Hypothalamus (tissue), 51 donors: ENCODE data around the gene IL36B.

Experiments
- DNase-seq, 51 donors: peaks; one replicate each; lab custom pipeline; 2025; lab: John Stamatoyannopoulos, UW

IL36B gene

DNA sequence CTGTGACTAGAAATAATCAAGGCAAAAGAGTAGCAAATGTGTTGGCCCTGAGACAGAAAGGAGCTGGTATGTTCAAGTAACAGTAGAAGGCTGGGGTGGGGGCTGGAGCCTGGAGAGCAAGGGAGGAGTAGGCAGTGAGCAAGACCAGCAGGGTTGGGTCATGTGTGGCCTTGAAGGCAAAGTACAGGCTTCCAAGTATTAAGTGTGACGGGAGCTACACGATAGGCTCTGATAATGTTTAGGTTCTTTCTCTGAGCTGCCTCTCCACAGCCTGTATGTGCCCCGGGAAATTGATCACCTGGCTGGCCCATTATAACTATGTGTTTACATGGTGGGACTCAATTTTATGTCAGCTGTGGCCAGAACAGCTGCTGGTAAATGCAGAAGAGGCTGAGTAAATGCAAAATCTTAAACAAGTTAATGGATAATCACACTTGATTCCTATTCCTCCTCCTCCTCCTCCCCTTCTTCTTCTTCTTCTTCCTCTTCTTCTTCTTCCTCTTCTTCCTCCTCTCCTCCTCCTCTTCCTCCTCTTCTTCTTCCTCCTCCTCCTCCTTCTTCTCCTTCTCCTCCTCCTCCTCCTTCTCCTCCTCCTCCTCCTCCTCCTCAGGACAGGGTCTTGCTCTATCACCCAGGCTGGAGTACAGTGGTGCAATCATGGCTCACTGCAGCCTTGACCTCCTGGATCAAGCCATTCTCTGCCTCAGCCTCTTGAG, 24.4 kb upstream of the IL36B start:
- no peak for DNase-seq

GRCh38 chr2:113075600-113075999, 22.9 kb upstream of the IL36B start:
- DNase-seq = no peak

- DNase-seq = no peak
Measured at GRCh38 chr2:113075030-113075429, 22.4 kb upstream of the IL36B start.

DNA sequence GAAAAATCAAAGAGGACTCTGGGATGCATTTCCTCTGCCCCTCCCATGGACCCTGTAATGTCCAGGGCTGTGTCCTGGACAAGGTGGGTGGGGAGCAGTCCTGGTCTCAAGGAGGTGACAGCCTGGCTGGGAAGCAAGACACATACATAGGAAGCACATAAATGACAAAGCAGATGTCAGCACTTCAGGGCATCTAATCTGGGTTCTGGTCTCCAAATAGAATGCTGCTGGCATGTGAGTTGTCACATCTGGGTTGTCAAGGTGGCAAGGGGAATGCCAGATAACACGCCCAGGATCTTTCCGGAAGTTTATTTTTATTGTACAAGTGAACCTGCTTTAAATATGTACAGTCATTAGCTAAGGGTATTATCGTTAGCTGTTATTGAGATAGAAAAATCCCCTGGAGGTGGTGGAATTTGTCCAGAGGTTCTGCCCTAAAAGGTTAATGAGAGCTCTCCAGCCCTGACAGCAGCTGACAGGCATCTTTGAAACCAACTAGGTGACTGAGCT, 20.7 kb upstream of the IL36B start:
- no peak for DNase-seq

GRCh38 chr2:113072584-113072983, 19.9 kb upstream of the IL36B start:
- no peak for DNase-seq

DNA sequence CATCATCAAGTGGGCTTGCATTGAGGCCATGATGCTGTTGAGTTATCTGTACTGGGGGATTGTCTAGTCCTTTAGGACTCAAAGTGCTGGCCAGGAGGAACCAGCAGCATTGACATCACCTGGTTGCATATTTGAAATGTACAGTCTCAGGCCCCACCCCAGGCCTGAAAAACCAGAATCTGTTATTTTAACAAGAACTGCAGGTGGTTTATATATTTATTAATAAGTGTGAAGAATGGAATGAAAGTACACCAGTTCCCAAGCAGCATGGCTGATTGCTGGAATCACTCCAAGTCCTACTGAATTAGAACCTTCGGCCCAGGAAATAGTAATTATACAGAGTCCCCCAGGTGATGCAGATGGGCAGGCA, 17.9 kb upstream of the IL36B start:
- DNase-seq = no peak

GRCh38 chr2:113069676-113070605, 17.3 kb upstream of the IL36B start:
- no peak for DNase-seq

DNA sequence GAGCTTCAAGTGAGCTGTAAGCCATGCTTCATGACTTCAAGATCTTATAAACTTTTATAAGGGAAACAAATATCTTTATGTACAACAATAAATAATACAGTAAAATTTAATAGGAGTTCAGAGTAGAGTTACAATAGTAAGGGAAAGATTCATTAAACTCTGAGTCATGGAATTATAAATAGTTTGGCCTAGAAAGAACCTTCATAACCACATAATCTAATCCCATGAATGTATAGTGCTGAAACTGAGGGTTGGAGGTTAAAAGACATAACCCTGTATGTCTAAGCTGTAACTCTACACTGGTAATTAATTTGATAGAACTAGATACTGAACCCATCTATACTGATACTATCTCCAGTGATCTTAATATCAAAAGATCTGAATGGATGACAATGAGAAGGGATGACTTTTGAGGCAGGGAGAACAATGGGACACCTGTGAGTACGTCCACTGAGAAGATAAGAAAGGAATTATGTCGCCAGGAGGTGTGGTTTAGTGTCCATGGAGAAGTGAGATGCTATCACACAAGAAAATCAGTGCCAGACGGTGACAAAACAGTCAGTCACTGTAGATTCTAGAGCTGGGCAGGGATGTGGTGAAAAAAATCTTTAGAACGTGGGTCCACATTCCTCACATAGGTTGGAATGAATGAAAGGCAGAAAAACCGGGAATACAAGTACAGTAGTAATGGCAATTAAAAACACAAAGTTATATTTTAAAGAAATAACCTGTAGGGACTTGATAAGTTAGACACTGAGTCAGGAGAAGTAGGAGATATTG, 16.2 kb upstream of the IL36B start:
- no peak for DNase-seq

GRCh38 chr2:113068249-113068648, 15.6 kb upstream of the IL36B start:
- DNase-seq = no peak

DNA sequence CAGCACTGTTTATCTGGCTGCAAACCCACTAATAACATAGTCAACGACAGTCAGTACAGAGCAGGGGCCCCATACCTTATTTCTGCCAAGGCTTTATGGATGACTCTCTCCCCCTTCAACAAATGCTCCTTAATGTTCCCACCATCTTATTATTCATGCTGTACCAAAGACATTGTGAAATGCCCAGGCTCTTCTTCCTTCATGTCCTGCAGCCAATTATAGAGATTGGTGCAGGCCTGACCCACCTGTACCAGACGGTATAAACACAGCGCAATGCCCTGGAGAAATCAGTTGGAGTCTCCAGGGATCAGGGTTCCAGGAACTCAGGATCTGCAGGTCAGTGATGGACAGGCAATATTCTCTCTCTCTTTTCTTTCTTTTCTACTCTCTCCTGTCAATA, 15.0 kb upstream of the IL36B start, which contains the start of gene IL1F10:
IL1F10 (plus strand) TSS at position 290 of the 400 bp plus-strand sequence. CDS start 4,769 bp downstream, outside the sequence.
- DNase-seq = no peak

- DNase-seq = no peak
Measured at GRCh38 chr2:113064898-113065297, 12.2 kb upstream of the IL36B start.

DNA sequence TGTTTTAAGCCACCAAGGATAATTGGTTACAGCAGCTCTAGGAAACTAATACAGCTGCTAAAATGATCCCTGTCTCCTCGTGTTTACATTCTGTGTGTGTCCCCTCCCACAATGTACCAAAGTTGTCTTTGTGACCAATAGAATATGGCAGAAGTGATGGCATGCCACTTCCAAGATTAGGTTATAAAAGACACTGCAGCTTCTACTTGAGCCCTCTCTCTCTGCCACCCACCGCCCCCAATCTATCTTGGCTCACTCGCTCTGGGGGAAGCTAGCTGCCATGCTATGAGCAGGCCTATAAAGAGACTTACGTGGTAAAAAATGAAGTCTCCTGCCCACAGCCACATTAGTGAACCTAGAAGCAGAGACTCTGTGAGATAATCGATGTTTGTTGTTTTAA, 11.6 kb upstream of the IL36B start:
- DNase-seq = no peak

DNA sequence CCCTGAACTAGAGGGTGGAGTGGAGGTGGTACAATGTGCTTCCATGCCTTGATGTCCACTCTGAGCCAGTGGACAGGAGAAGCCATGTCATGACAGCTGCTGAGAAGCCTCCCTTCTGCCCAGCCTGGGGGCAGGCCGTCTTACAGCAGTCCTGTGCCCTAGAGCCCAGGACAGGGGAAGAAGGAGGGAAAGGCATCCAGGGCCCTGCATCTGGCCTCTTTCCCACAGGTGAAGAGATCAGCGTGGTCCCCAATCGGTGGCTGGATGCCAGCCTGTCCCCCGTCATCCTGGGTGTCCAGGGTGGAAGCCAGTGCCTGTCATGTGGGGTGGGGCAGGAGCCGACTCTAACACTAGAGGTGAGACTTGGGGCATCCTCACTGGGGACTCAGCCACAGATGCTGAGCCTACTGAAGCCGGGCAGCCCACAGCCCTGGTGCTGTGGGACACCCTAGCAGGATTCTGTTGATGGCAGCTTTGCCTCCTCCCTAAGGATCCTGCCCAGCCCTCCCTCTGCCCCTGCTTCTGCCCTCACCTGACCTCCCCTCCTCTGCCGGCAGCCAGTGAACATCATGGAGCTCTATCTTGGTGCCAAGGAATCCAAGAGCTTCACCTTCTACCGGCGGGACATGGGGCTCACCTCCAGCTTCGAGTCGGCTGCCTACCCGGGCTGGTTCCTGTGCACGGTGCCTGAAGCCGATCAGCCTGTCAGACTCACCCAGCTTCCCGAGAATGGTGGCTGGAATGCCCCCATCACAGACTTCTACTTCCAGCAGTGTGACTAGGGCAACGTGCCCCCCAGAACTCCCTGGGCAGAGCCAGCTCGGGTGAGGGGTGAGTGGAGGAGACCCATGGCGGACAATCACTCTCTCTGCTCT, 9.5 kb upstream of the IL36B start:
- DNase-seq = no peak

GRCh38 chr2:113061241-113061640, 8.6 kb upstream of the IL36B start:
- DNase-seq = no peak

DNA sequence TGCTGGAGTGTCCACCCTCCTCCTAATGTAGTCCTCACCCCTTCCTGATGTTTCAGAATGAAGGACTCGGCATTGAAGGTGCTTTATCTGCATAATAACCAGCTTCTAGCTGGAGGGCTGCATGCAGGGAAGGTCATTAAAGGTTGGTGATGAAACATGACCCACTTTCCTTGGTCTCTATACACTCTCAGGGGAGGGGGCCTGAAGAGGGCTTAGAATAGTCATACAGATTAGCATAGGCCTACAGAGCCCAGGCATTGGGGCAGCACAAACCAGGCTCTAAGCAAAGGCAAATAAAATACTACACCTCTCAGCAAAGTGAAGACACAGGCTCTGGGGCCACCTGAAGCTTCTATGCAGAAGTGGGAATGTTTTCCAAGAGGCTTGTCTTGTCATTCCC, 8.1 kb upstream of the IL36B start:
- no peak for DNase-seq

- no peak for DNase-seq
Measured at GRCh38 chr2:113060396-113060795, 7.7 kb upstream of the IL36B start.

GRCh38 chr2:113058998-113059960, 6.6 kb upstream of the IL36B start, which contains the start of gene IL36RN:
Gene IL36RN (plus strand): TSS chr2:113059198. CDS start chr2:113059439, 241 bp downstream.
- DNase-seq = no peak

DNA sequence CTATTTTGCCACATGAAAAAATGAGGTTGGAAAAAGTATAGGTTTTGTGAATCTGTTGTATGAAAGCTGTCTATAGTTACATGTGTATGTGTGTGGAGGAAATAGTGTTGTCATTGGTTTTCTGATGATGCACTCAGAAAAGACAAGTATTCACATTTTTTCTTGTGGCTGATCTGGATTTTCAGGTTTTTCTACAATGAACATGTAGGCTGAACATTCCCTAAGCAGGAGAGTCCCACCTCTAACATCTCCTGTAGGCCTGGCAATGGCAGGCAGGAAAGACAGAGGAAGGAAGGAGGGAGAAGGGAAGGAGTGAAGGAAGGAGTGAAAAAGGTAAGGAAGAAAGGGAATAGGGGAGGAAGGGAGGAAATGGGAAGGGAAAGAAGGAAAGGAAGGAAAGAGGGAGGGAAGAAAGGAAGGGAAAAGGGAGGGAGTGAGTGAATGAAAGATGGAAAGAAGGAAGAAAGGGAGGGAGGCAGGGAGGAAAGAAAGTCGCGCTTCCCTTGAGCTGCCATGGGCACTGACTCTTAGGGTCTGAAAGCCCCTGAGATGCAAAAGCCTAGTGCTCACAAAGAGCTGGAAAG, 5.8 kb upstream of the IL36B start:
- no peak for DNase-seq
